Nephron progenitor cell (in vitro differentiated cells): Measurements from ENCODE around the gene CLEC16A.
"Not testable (repeated sequence)": the region's sequence is repeated elsewhere in the genome, so short reads cannot be mapped to it uniquely, and the experiment has no call there.

Source experiments
- DNase-seq: peaks from one replicate; pipeline ENCODE4 v3.0.0; 2021
- H3K27ac Mint-ChIP-seq: 2 replicates; pipeline ENCODE4 v1.8.0; 2021; ENCODE audit warnings: mild to moderate bottlenecking, moderate library complexity, mixed read lengths
- H3K27me3 Mint-ChIP-seq: 2 replicates; pipeline ENCODE4 v1.8.0; 2021; ENCODE audit warnings: mild to moderate bottlenecking, low read depth, mixed read lengths; ENCODE audit not compliant: poor library complexity
- H3K36me3 Mint-ChIP-seq: 2 replicates; pipeline ENCODE4 v1.8.0; 2021; ENCODE audit warnings: low read depth, mixed read lengths
- H3K4me1 Mint-ChIP-seq: 2 replicates; pipeline ENCODE4 v1.8.0; 2021; ENCODE audit warnings: mixed read lengths
- H3K4me3 Mint-ChIP-seq: 2 replicates; pipeline ENCODE4 v1.8.0; 2021; ENCODE audit warnings: mild to moderate bottlenecking, moderate library complexity, mixed read lengths
- H3K9me3 Mint-ChIP-seq: 2 replicates; pipeline ENCODE4 v1.8.0; 2021; ENCODE audit warnings: mild to moderate bottlenecking, moderate library complexity, mixed read lengths
- CTCF ChIP-seq: fragments of 200-600 bp; sonication (generic); IDR thresholded peaks from 2 replicates; pipeline ENCODE4 v1.5.0; 2021; ENCODE audit warnings: antibody characterized with exemption

The CLEC16A gene

GRCh38 chr16:10965440-10966061 is 21.2 kb downstream of the CLEC16A start:
- Mint-ChIP-seq H3K4me3 (no peak overlapping the region), H3K4me1 (peaks cover 6% of the 10 kb centered on the region), H3K36me3 (peaks cover 10% of the 10 kb centered on the region), H3K27me3 (no peaks in the 10 kb centered on the region), H3K9me3 (no peaks in the 10 kb centered on the region), H3K27ac (no peak overlapping the region)
- DNase-seq = no peak
- TF ChIP-seq CTCF = no peak

GRCh38 chr16:10966129-10966528 is 21.8 kb downstream of the CLEC16A start:
- no peaks in the 10 kb centered on the region for H3K9me3 Mint-ChIP-seq
- H3K36me3 Mint-ChIP-seq = peaks cover 16% of the 10 kb centered on the region
- H3K4me1 Mint-ChIP-seq = peaks cover 6% of the 10 kb centered on the region
- no peaks in the 10 kb centered on the region for H3K27me3 Mint-ChIP-seq
- no peak for TF ChIP-seq CTCF
- DNase-seq = no peak
- H3K27ac Mint-ChIP-seq = no peak overlapping the region
- no peak overlapping the region for H3K4me3 Mint-ChIP-seq

- H3K27me3 Mint-ChIP-seq, H3K27ac Mint-ChIP-seq, H3K4me3 Mint-ChIP-seq, H3K4me1 Mint-ChIP-seq, H3K9me3 Mint-ChIP-seq, DNase-seq: not testable (repeated sequence)
- H3K36me3 Mint-ChIP-seq = peaks cover 18% of the 10 kb centered on the region
Observed at GRCh38 chr16:10966559-10966958, 22.2 kb downstream of the CLEC16A start.

GRCh38 chr16:10967986-10968385 is 23.6 kb downstream of the CLEC16A start:
- Mint-ChIP-seq H3K4me1 (peaks cover 22% of the 10 kb centered on the region), H3K27ac (no peak overlapping the region), H3K27me3 (no peaks in the 10 kb centered on the region), H3K9me3 (no peaks in the 10 kb centered on the region), H3K36me3 (peaks cover 14% of the 10 kb centered on the region), H3K4me3 (no peak overlapping the region)
- TF ChIP-seq CTCF = no peak
- DNase-seq = no peak

- no peaks in the 10 kb centered on the region for H3K9me3 Mint-ChIP-seq
- H3K36me3 Mint-ChIP-seq = peaks cover 16% of the 10 kb centered on the region
- no peaks in the 10 kb centered on the region for H3K27me3 Mint-ChIP-seq
- TF ChIP-seq CTCF = no peak
- no peak overlapping the region for H3K27ac Mint-ChIP-seq
- DNase-seq = no peak
- H3K4me1 Mint-ChIP-seq = peaks cover 27% of the 10 kb centered on the region
- H3K4me3 Mint-ChIP-seq = no peak overlapping the region
Observed at GRCh38 chr16:10968498-10968897, 24.1 kb downstream of the CLEC16A start.

- Mint-ChIP-seq H3K36me3 (peaks cover 19% of the 10 kb centered on the region), H3K27me3 (no peaks in the 10 kb centered on the region), H3K4me1 (peaks cover 21% of the 10 kb centered on the region), H3K27ac (no peak overlapping the region), H3K9me3 (no peaks in the 10 kb centered on the region), H3K4me3 (no peak overlapping the region)
- no peak for TF ChIP-seq CTCF
- DNase-seq = no peak
Observed at GRCh38 chr16:10969615-10970014, 25.3 kb downstream of the CLEC16A start.
